Caco-2 (cell line): ENCODE data around the gene ALDH3A1. TPM values are rescaled to one million over a fixed set of nuclear protein-coding genes. Genes with fewer than 3 reads are reported as not detected.
A peak's percentile ranks its signal among the peaks of the same experiment; 100 is the strongest.

Experiments used
- BruUV-seq: library from RNA; stranded (reverse); fragments of 400-500 nt; replicated peaks from 2 replicates; lab custom pipeline; 2021; lab: Mats Ljungman, UMichigan
- CTCF ChIA-PET: fragments of 300-600 bp; sonication (Branson Sonifier 250); formaldehyde crosslinking; loops from one replicate; lab custom pipeline; 2022; ENCODE audit warnings: antibody characterized with exemption; lab: Charles Lee
- POLR2A ChIA-PET: fragments of 300-600 bp; sonication (Branson Sonifier 250); formaldehyde crosslinking; loops from one replicate; lab custom pipeline; 2022; ENCODE audit warnings: antibody characterized with exemption; lab: Charles Lee
- DNase-seq, 2 experiments: peaks; one replicate each; pipeline versions ENCODE4 v3.0.0 to v3.0.0-alpha.2; 2020 to 2022
- H3K27me3 ChIP-seq: replicated peaks from 2 replicates; pipeline ENCODE4 v1.6.0; 2011; ENCODE audit warnings: low read length; ENCODE audit not compliant: control insufficient read depth, insufficient read depth
- H3K36me3 ChIP-seq: 2 replicates; pipeline ENCODE4 v1.5.1; 2011; ENCODE audit warnings: low read length; ENCODE audit not compliant: control insufficient read depth, insufficient read depth
- H3K4me1 ChIP-seq: fragments of 250-450 bp; sonication (Bioruptor Pico); 2 replicates; pipeline ENCODE4 v1.5.1; 2020; ENCODE audit warnings: mild to moderate bottlenecking
- H3K4me3 ChIP-seq: 2 replicates; pipeline ENCODE4 v1.5.1; 2011; ENCODE audit warnings: low read depth, mild to moderate bottlenecking, control low read depth, low read length
- H3K9me3 ChIP-seq: fragments of 250-450 bp; sonication (Bioruptor Pico); 2 replicates; pipeline ENCODE4 v1.5.1; 2020; ENCODE audit warnings: mild to moderate bottlenecking, moderate library complexity
- H3K27ac Mint-ChIP-seq: one replicate; pipeline ENCODE4 v1.8.0; 2022; ENCODE audit warnings: mixed read lengths; ENCODE audit not compliant: unreplicated experiment
- H3K27me3 Mint-ChIP-seq: one replicate; pipeline ENCODE4 v1.8.0; 2022; ENCODE audit warnings: mixed read lengths; ENCODE audit not compliant: insufficient read depth, unreplicated experiment
- H3K36me3 Mint-ChIP-seq: one replicate; pipeline ENCODE4 v1.8.0; 2022; ENCODE audit warnings: mild to moderate bottlenecking, mixed read lengths; ENCODE audit not compliant: insufficient read depth, unreplicated experiment
- H3K4me1 Mint-ChIP-seq: one replicate; pipeline ENCODE4 v1.8.0; 2022; ENCODE audit warnings: low read depth, mixed read lengths; ENCODE audit not compliant: unreplicated experiment
- H3K4me3 Mint-ChIP-seq: one replicate; pipeline ENCODE4 v1.8.0; 2022; ENCODE audit warnings: mild to moderate bottlenecking, moderate library complexity, mixed read lengths; ENCODE audit not compliant: unreplicated experiment
- H3K9me3 Mint-ChIP-seq: one replicate; pipeline ENCODE4 v1.8.0; 2022; ENCODE audit warnings: mixed read lengths; ENCODE audit not compliant: unreplicated experiment
- CTCF ChIP-seq, 2 experiments: fragments of 200-600 bp in 1 of 2; IDR thresholded peaks; 1 replicate in 1 of 2; 2 replicates in 1 of 2; pipeline versions ENCODE4 v1.5.1 to v1.8.0; 2011 to 2022; ENCODE audit warnings: antibody characterized with exemption in 1 of 2, control low read depth in 1 of 2, inconsistent platforms in 1 of 2, low read depth in 1 of 2, low read length in 1 of 2, mild to moderate bottlenecking in 1 of 2, moderate library complexity in 1 of 2; ENCODE audit not compliant: insufficient read depth in 1 of 2, severe bottlenecking in 1 of 2, unreplicated experiment in 1 of 2
- intact Hi-C: fragments of 100-400 bp; cut with micrococcal nuclease; formaldehyde crosslinking; loops from one replicate; pipeline ENCODE4 v1.10.0; 2022; ENCODE audit not compliant: unreplicated experiment
- total RNA-seq: library from RNA; stranded (reverse); gene quantifications from 2 replicates; pipeline ENCODE4 v1.2.3, GENCODE V29; 2022

ALDH3A1 gene
- total RNA-seq, 1 experiment from 2014 or later, result 8.3 TPM

GRCh38 chr17:19736071-19736470 lies 12.0 kb downstream of the ALDH3A1 start:
- H3K4me1 ChIP-seq, result peaks cover 29% of the 10 kb centered on the region
- H3K4me3 ChIP-seq, result no peak overlapping the region
- no peaks in the 10 kb centered on the region for H3K9me3 Mint-ChIP-seq
- no peaks in the 10 kb centered on the region for H3K27me3 ChIP-seq
- TF ChIP-seq CTCF (IDR thresholded peaks at IDR 0.05; ENCODE audit: insufficient read depth in 1 of 2, low read depth in 1 of 2, low read length in 1 of 2, severe bottlenecking in 1 of 2, unreplicated experiment in 1 of 2), result no peak
- CTCF ChIA-PET, result interaction anchor here (0.6 kb wide), 2 partner anchors 18 to 47 kb away, joined by 4 read pairs; no protein-coding TSS in a partner anchor
- peaks cover 14% of the 10 kb centered on the region for H3K4me1 Mint-ChIP-seq
- no peak overlapping the region for H3K4me3 Mint-ChIP-seq
- H3K36me3 Mint-ChIP-seq, result no peaks in the 10 kb centered on the region
- DNase-seq, result no peak
- POLR2A ChIA-PET, result no interaction called here
- BruUV-seq, result no TSS peak
- H3K36me3 ChIP-seq, result no peaks in the 10 kb centered on the region
- H3K9me3 ChIP-seq, result no peaks in the 10 kb centered on the region
- intact Hi-C loops, result no loop called here
- peak overlapping the region; percentile 37 for H3K27ac Mint-ChIP-seq
- H3K27me3 Mint-ChIP-seq, result no peaks in the 10 kb centered on the region

- H3K4me1 ChIP-seq, result peaks cover 29% of the 10 kb centered on the region
- peaks cover 14% of the 10 kb centered on the region for H3K4me1 Mint-ChIP-seq
- intact Hi-C loops, result no loop called here
- no peaks in the 10 kb centered on the region for H3K27me3 ChIP-seq
- BruUV-seq, result no TSS peak
- H3K27me3 Mint-ChIP-seq, result no peaks in the 10 kb centered on the region
- H3K36me3 Mint-ChIP-seq, result no peaks in the 10 kb centered on the region
- POLR2A ChIA-PET, result no interaction called here
- CTCF ChIA-PET, result interaction anchor here (0.6 kb wide), 1 partner anchor 220 kb away, joined by 3 read pairs; no protein-coding TSS in a partner anchor
- DNase-seq, result peak; percentile 44 to 67
- no peaks in the 10 kb centered on the region for H3K36me3 ChIP-seq
- no peak for TF ChIP-seq CTCF (IDR thresholded peaks at IDR 0.05; ENCODE audit: insufficient read depth in 1 of 2, low read depth in 1 of 2, low read length in 1 of 2, severe bottlenecking in 1 of 2, unreplicated experiment in 1 of 2)
- H3K27ac Mint-ChIP-seq, result peak overlapping the region; percentile 50
- no peaks in the 10 kb centered on the region for H3K9me3 ChIP-seq
- H3K4me3 ChIP-seq, result no peak overlapping the region
- H3K9me3 Mint-ChIP-seq, result no peaks in the 10 kb centered on the region
- peak overlapping the region; percentile 1 for H3K4me3 Mint-ChIP-seq
Observed at GRCh38 chr17:19733953-19734526, 14.1 kb downstream of the ALDH3A1 start.

- H3K9me3 ChIP-seq, result no peaks in the 10 kb centered on the region
- ChIA-PET POLR2A (no interaction called here), CTCF (no interaction called here)
- BruUV-seq, result no TSS peak
- no peak overlapping the region for H3K4me3 Mint-ChIP-seq
- H3K4me1 ChIP-seq, result peaks cover 29% of the 10 kb centered on the region
- peaks cover 14% of the 10 kb centered on the region for H3K4me1 Mint-ChIP-seq
- no peak overlapping the region for H3K4me3 ChIP-seq
- H3K36me3 ChIP-seq, result no peaks in the 10 kb centered on the region
- H3K9me3 Mint-ChIP-seq, result no peaks in the 10 kb centered on the region
- DNase-seq, result no peak
- no peak for TF ChIP-seq CTCF (IDR thresholded peaks at IDR 0.05; ENCODE audit: insufficient read depth in 1 of 2, low read depth in 1 of 2, low read length in 1 of 2, severe bottlenecking in 1 of 2, unreplicated experiment in 1 of 2)
- peak overlapping the region; percentile 42 for H3K27ac Mint-ChIP-seq
- H3K27me3 ChIP-seq, result no peaks in the 10 kb centered on the region
- no peaks in the 10 kb centered on the region for H3K27me3 Mint-ChIP-seq
- intact Hi-C loops, result no loop called here
- H3K36me3 Mint-ChIP-seq, result no peaks in the 10 kb centered on the region
Observed at GRCh38 chr17:19731626-19732025, 16.5 kb downstream of the ALDH3A1 start.
